Cardiac fibroblast (primary cell): ENCODE data around the gene ABCB10.

Experiments used
- DNase-seq, 2 donors: peaks; one replicate each; pipeline versions ENCODE4 v3.0.0 to v3.0.0-alpha.2; 2010; ENCODE audit warnings: low read depth in 2 of 2
- H3K4me3 ChIP-seq, 2 donors: replicated peaks in 1 of 2; 1 replicate in 1 of 2; 2 replicates in 1 of 2; pipeline ENCODE4 v1.5.1; 2011; ENCODE audit warnings: low read depth in 2 of 2, low read length in 2 of 2, mild to moderate bottlenecking in 2 of 2, moderate library complexity in 1 of 2
- CTCF ChIP-seq: IDR thresholded peaks from one replicate; pipeline ENCODE4 v1.5.1; 2011; ENCODE audit warnings: low read depth, mild to moderate bottlenecking, low read length, inconsistent platforms

The ABCB10 gene

DNA sequence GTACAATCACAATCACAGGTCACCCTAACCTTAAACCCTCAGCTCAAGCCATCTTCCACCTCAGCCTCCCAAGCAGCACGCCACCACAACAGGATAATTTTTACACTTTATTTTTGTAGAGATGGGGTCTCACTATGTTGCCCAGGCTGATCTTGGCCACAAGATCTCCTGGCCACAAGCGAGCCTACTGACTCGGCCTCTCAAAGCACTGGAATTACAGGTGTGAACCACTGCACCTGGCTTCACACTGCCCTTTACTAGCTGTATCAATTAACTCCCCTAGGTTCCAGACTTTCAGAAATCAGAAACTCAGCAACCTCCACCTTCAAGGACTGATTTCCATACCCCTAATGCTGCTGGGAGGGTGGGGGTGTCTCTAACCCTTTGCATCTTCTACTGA lies 87.3 kb downstream of the ABCB10 start:
- DNase-seq: no peak
- TF ChIP-seq CTCF: no peak
- H3K4me3 ChIP-seq: no peak overlapping the region

DNA sequence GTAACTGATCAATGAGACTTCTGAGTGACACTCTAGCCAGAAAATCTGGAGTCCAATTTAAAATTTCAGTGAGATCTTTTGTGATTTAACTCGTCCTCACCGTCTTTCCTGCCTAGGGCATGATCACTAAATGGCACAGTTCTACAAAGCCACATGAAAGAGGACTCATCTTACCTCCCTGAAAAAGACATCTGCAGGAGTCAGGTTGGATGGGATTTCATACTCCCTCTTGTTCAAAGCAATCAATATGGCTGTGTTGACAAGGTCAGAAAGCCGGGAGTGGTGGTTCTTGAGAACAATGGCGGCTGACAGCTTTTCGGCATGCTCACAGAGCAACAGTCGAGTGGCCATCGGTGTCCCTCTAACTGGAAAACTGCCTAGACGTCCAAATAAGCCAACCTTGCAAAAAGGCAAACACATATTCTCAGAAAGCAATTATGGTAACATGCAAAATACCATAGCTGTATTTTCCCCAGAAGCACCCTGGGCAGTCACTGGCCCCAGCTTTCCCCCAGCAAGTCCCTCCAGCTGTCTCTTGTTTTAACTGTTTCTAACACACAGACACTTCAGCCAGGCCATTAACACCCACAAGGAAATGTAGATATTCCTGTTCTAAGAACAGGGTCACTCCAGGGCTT lies 88.0 kb downstream of the ABCB10 start:
- no peak overlapping the region for H3K4me3 ChIP-seq
- TF ChIP-seq CTCF: no peak
- DNase-seq: no peak

- no peak overlapping the region for H3K4me3 ChIP-seq
- TF ChIP-seq CTCF: no peak
- no peak for DNase-seq
Measured at GRCh38 chr1:229466887-229467286, 91.6 kb downstream of the ABCB10 start.
